Fibroblast of skin of scalp (primary cell): ENCODE data around the gene PCSK2. TPM values are rescaled to one million over a fixed set of nuclear protein-coding genes. Genes with fewer than 3 reads are reported as not detected.
"Not testable (repeated sequence)": the region's sequence is repeated elsewhere in the genome, so short reads cannot be mapped to it uniquely, and the experiment has no call there.

Source experiments
- DNase-seq: peaks from one replicate; pipeline ENCODE4 v3.0.0-alpha.2; 2013
- polyA plus RNA-seq, 2 experiments: library from polyadenylated mRNA; unstranded; fragments of 120-200 nt; gene quantifications; one replicate each; pipeline ENCODE4 v1.2.1, GENCODE V29; 2013; ENCODE audit not compliant: insufficient read length in 2 of 2

Gene PCSK2
- 0.07 TPM for polyA plus RNA-seq (2013, experiment 1 of 2; ENCODE audit: insufficient read length)
- polyA plus RNA-seq (2013, experiment 2 of 2; ENCODE audit: insufficient read length) = 0.12 TPM

GRCh38 chr20:17226410-17227218 lies at the start of gene PCSK2:
PCSK2 (plus strand) TSS chr20:17227040; CDS start chr20:17227306, 266 bp downstream.
- peak; percentile 86 for DNase-seq

GRCh38 chr20:17177341-17177740 lies 49.5 kb upstream of the PCSK2 start:
- DNase-seq = no peak

GRCh38 chr20:17179840-17180239 lies 47.0 kb upstream of the PCSK2 start:
- no peak for DNase-seq

GRCh38 chr20:17189976-17190695 lies 36.7 kb upstream of the PCSK2 start:
- DNase-seq = no peak

GRCh38 chr20:17197041-17197440 lies 29.8 kb upstream of the PCSK2 start:
- DNase-seq = no peak

GRCh38 chr20:17202030-17202429 lies 24.8 kb upstream of the PCSK2 start:
- no peak for DNase-seq

GRCh38 chr20:17202673-17203072 lies 24.2 kb upstream of the PCSK2 start:
- DNase-seq = peak; percentile 9

- DNase-seq = no peak
Measured at GRCh38 chr20:17205084-17205813, 21.6 kb upstream of the PCSK2 start.

- DNase-seq = no peak
Measured at GRCh38 chr20:17210387-17210786, 16.5 kb upstream of the PCSK2 start.

GRCh38 chr20:17210983-17211382 lies 15.9 kb upstream of the PCSK2 start:
- no peak for DNase-seq

- no peak for DNase-seq
Measured at GRCh38 chr20:17215167-17215566, 11.7 kb upstream of the PCSK2 start.

GRCh38 chr20:17219856-17220255 lies 7.0 kb upstream of the PCSK2 start:
- DNase-seq = not testable (repeated sequence)

- no peak for DNase-seq
Measured at GRCh38 chr20:17223553-17223952, 3.3 kb upstream of the PCSK2 start.

GRCh38 chr20:17225851-17226409 lies 910 bp upstream of the PCSK2 start:
- no peak for DNase-seq

GRCh38 chr20:17227219-17227575 lies 357 bp downstream of the PCSK2 start:
- DNase-seq = no peak

GRCh38 chr20:17227669-17228623 lies 1.1 kb downstream of the PCSK2 start:
- DNase-seq = peak; percentile 34

- DNase-seq = no peak
Measured at GRCh38 chr20:17228624-17229061, 1.8 kb downstream of the PCSK2 start.

GRCh38 chr20:17229256-17229655 lies 2.4 kb downstream of the PCSK2 start:
- no peak for DNase-seq

- DNase-seq = no peak
Measured at GRCh38 chr20:17233626-17234025, 6.8 kb downstream of the PCSK2 start.

GRCh38 chr20:17236766-17237165 lies 9.9 kb downstream of the PCSK2 start:
- DNase-seq = no peak

GRCh38 chr20:17248224-17248623 lies 21.4 kb downstream of the PCSK2 start:
- no peak for DNase-seq

- DNase-seq = no peak
Measured at GRCh38 chr20:17262786-17263185, 35.9 kb downstream of the PCSK2 start.
